Measurements from ENCODE around the gene ASB16. TPM values are rescaled to one million over a fixed set of nuclear protein-coding genes. Genes with fewer than 3 reads are reported as not detected.

The ASB16 gene
- total RNA-seq, 2 experiments from 2014 or later = 0.30 to 0.44 TPM

DNA sequence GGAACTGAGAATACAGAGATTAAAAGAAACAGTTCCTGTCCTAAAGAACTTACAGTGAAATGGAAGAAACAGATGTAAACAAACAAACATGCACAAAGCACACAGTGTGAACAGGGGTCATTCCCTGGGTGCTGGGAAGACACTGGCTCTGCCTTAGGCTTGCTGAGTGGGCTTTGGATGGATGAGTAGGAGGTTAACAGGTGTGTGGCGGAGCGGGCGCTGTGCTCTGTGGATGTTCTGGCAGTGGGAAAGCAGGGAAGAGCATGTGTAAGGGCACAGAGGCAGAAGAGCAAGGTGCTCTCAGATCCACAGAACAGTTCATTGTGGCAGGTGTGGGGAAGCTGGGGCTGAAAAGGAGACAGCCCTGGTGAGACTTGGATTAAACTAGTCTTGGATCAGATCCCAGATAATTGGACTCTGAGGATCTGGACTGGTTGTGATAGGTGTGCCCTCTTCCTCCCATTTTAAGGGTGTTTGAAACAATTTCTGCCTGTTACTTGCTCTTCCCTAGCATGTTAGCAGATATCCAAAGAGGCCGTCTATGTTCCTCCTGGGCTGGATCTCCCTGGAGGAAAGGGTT, 20.7 kb upstream of the ASB16 start:
- Histone ChIP-seq H3K9me2 (ENCODE audit: insufficient read depth, low read length) (no peaks in the 10 kb centered on the region), H3K4me2 (ENCODE audit: low read length) (no peak overlapping the region), H3K36me3 (ENCODE audit: insufficient read depth, low read length) (peaks cover 86% of the 10 kb centered on the region), H3K79me2 (ENCODE audit: insufficient read depth, low read depth, low read length) (peaks cover 15% of the 10 kb centered on the region; the same call in 1 of the 2 replicates), H3K9me3 (ENCODE audit: low read length) (no peaks in the 10 kb centered on the region), H2AFZ (ENCODE audit: low read length) (no peak overlapping the region), H3K4me3 (ENCODE audit: low read depth, low read length, poor library complexity, severe bottlenecking) (no peak overlapping the region), H3K27ac (ENCODE audit: low read depth, low read length, poor library complexity, severe bottlenecking) (no peak overlapping the region), H4K20me1 (ENCODE audit: insufficient read depth, low read length) (no peaks in the 10 kb centered on the region), H3K4me1 (ENCODE audit: insufficient read depth, low read length, poor library complexity, severe bottlenecking) (no peaks in the 10 kb centered on the region)
- DNase-seq (ENCODE audit: low spot score) = no peak
- ChIA-PET CTCF (ENCODE audit: unreplicated experiment) (no interaction called here), POLR2A (no interaction called here)
- BruUV-seq (replicated peaks) = no TSS peak
- intact Hi-C loops (cut with micrococcal nuclease; ENCODE audit: unreplicated experiment) = no loop called here
- TF ChIP-seq, protein P1, sequence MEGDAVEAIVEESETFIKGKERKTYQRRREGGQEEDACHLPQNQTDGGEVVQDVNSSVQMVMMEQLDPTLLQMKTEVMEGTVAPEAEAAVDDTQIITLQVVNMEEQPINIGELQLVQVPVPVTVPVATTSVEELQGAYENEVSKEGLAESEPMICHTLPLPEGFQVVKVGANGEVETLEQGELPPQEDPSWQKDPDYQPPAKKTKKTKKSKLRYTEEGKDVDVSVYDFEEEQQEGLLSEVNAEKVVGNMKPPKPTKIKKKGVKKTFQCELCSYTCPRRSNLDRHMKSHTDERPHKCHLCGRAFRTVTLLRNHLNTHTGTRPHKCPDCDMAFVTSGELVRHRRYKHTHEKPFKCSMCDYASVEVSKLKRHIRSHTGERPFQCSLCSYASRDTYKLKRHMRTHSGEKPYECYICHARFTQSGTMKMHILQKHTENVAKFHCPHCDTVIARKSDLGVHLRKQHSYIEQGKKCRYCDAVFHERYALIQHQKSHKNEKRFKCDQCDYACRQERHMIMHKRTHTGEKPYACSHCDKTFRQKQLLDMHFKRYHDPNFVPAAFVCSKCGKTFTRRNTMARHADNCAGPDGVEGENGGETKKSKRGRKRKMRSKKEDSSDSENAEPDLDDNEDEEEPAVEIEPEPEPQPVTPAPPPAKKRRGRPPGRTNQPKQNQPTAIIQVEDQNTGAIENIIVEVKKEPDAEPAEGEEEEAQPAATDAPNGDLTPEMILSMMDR (conservative IDR thresholded peaks at IDR 0.05; ENCODE audit: low read length) = no peak
- TF ChIP-seq EZH2phosphoT487 (IDR thresholded peaks at IDR 0.05; ENCODE audit: borderline replicate concordance, low read depth, low read length) = no peak

DNA sequence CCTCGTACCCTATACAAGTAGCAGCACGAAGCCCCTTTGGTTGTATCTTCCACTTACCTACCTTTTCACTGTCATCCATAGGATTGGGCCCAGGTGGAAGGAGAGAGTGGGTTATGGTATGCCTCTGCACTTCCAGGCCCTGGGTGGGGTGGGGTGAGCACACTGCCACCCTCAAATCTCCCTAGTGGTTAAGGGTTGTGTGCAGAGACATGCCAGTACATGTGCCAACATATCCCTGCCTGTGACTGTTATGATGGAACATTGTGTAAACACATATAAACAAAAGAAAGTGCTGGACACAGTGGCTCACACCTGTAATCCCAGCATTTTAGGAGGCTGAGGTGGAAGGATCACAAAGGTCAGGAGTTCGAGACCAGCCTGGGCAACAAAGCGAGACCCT, 17.6 kb upstream of the ASB16 start:
- CTCF ChIA-PET (ENCODE audit: unreplicated experiment) = no interaction called here
- no peak overlapping the region for H3K4me2 ChIP-seq (ENCODE audit: low read length)

DNA sequence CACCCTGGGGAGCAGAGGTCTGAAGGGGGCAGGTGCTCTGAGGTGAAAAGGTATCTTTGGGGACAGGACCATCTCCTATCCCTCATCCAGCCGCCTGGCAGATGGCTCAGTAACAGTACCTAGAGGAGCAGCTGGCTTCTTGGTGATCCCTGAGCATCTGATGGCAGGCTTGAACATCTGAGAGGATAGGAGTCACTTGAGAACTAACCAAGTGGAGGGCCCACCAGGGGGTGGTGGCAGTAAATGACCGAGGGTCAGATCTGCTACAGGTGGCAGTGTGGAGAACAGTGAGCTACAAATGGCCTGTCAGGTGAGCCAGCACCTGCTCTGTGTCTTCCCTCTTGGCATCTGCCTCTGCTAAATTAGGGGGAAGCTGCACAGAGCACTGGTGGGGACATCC, 15.0 kb upstream of the ASB16 start:
- Histone ChIP-seq H4K20me1 (ENCODE audit: insufficient read depth, low read length) (no peaks in the 10 kb centered on the region), H3K36me3 (ENCODE audit: insufficient read depth, low read length) (peaks cover 80% of the 10 kb centered on the region), H3K79me2 (ENCODE audit: insufficient read depth, low read depth, low read length) (peaks cover 11% of the 10 kb centered on the region; the same call in 1 of the 2 replicates), H3K27ac (ENCODE audit: low read depth, low read length, poor library complexity, severe bottlenecking) (no peak overlapping the region), H3K4me2 (ENCODE audit: low read length) (no peak overlapping the region), H3K4me1 (ENCODE audit: insufficient read depth, low read length, poor library complexity, severe bottlenecking) (no peaks in the 10 kb centered on the region), H2AFZ (ENCODE audit: low read length) (no peak overlapping the region), H3K9me2 (ENCODE audit: insufficient read depth, low read length) (no peaks in the 10 kb centered on the region), H3K4me3 (ENCODE audit: low read depth, low read length, poor library complexity, severe bottlenecking) (no peak overlapping the region), H3K9me3 (ENCODE audit: low read length) (no peaks in the 10 kb centered on the region)
- intact Hi-C loops (cut with micrococcal nuclease; ENCODE audit: unreplicated experiment) = no loop called here
- TF ChIP-seq EZH2phosphoT487 (IDR thresholded peaks at IDR 0.05; ENCODE audit: borderline replicate concordance, low read depth, low read length) = no peak
- TF ChIP-seq, protein P1 (conservative IDR thresholded peaks at IDR 0.05; ENCODE audit: low read length) = no peak
- BruUV-seq (replicated peaks) = no TSS peak
- no peak for DNase-seq (ENCODE audit: low spot score)
- CTCF ChIA-PET (ENCODE audit: unreplicated experiment) = no interaction called here
- POLR2A ChIA-PET = interaction anchor here (1.2 kb wide), 1 partner anchor 31 kb away, joined by 3 read pairs; the partner anchor contains the start of gene TMUB2

More for the DNA sequence above, 17.6 kb upstream of the ASB16 start:
- TF ChIP-seq, protein P1 (conservative IDR thresholded peaks at IDR 0.05; ENCODE audit: low read length) = no peak
- no peak for TF ChIP-seq EZH2phosphoT487 (IDR thresholded peaks at IDR 0.05; ENCODE audit: borderline replicate concordance, low read depth, low read length)
- Histone ChIP-seq H3K9me3 (ENCODE audit: low read length) (no peaks in the 10 kb centered on the region), H3K4me1 (ENCODE audit: insufficient read depth, low read length, poor library complexity, severe bottlenecking) (no peaks in the 10 kb centered on the region), H3K36me3 (ENCODE audit: insufficient read depth, low read length) (peaks cover 86% of the 10 kb centered on the region), H3K4me3 (ENCODE audit: low read depth, low read length, poor library complexity, severe bottlenecking) (no peak overlapping the region), H3K9me2 (ENCODE audit: insufficient read depth, low read length) (no peaks in the 10 kb centered on the region), H3K27ac (ENCODE audit: low read depth, low read length, poor library complexity, severe bottlenecking) (no peak overlapping the region), H2AFZ (ENCODE audit: low read length) (no peak overlapping the region), H4K20me1 (ENCODE audit: insufficient read depth, low read length) (no peaks in the 10 kb centered on the region), H3K79me2 (ENCODE audit: insufficient read depth, low read depth, low read length) (peaks cover 15% of the 10 kb centered on the region; the same call in 1 of the 2 replicates)
- intact Hi-C loops (cut with micrococcal nuclease; ENCODE audit: unreplicated experiment) = no loop called here
- no peak for DNase-seq (ENCODE audit: low spot score)
- POLR2A ChIA-PET = no interaction called here
- no TSS peak for BruUV-seq (replicated peaks)
